Subcutaneous abdominal adipose tissue (tissue), 5 donors: ENCODE results near the gene SH2D4B.
A peak's percentile ranks its signal among the peaks of the same experiment; 100 is the strongest.
"Not testable (repeated sequence)": the region's sequence is repeated elsewhere in the genome, so short reads cannot be mapped to it uniquely, and the experiment has no call there.

Experiments
- H3K27ac ChIP-seq: one replicate; pipeline ENCODE4 v1.7.0; 2013; ENCODE audit warnings: low read depth, mild to moderate bottlenecking, inconsistent platforms, low read length, moderate library complexity
- H3K27me3 ChIP-seq, 5 donors: one replicate each; pipeline ENCODE4 v1.7.0; 2013; ENCODE audit warnings: low read length in 5 of 5, inconsistent platforms in 1 of 5; ENCODE audit not compliant: control insufficient read depth in 5 of 5, insufficient read depth in 4 of 5
- H3K36me3 ChIP-seq, 5 donors: one replicate each; pipeline ENCODE4 v1.7.0; 2013; ENCODE audit warnings: low read length in 5 of 5; ENCODE audit not compliant: control insufficient read depth in 5 of 5, insufficient read depth in 5 of 5
- H3K4me1 ChIP-seq, 5 donors: one replicate each; pipeline ENCODE4 v1.7.0; 2013; ENCODE audit warnings: low read length in 5 of 5, mild to moderate bottlenecking in 3 of 5, moderate library complexity in 1 of 5; ENCODE audit not compliant: control insufficient read depth in 5 of 5, insufficient read depth in 5 of 5
- H3K4me3 ChIP-seq, 5 donors: one replicate each; pipeline ENCODE4 v1.7.0; 2013; ENCODE audit warnings: low read length in 5 of 5, low read depth in 1 of 5
- H3K9ac ChIP-seq, 5 donors: one replicate each; pipeline ENCODE4 v1.7.0; 2013; ENCODE audit warnings: low read length in 5 of 5, mild to moderate bottlenecking in 4 of 5, moderate library complexity in 3 of 5
- H3K9me3 ChIP-seq, 5 donors: one replicate each; pipeline ENCODE4 v1.7.0; 2013; ENCODE audit warnings: low read length in 5 of 5; ENCODE audit not compliant: control insufficient read depth in 5 of 5
- donor health status: healthy.
- donor health status: healthy.
- donor health status: healthy.
- donor health status: healthy.
- donor health status: healthy.

SH2D4B gene

DNA sequence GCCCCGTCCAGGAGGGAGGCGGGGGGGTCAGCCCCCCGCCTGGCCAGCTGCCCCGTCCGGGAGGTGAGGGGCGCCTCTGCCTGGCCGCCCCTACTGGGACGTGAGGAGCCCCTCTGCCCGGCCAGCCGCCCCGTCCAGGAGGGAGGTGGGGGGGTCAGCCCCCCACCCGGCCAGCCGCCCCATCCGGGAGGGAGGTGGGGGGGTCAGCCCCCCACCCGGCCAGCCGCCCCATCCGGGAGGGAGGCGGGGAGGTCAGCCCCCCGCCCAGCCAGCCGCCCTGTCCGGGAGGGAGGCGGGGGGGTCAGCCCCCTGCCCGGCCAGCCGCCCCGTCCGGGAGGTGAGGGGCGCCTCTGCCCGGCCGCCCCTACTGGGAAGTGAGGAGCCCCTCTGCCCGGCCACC lies 3.1 kb upstream of the SH2D4B start:
- H3K4me3 ChIP-seq, H3K36me3 ChIP-seq, H3K9me3 ChIP-seq, H3K27ac ChIP-seq, H3K27me3 ChIP-seq, H3K9ac ChIP-seq: not testable (repeated sequence)
- H3K4me1 ChIP-seq = peaks cover 4 to 41% (median 20%) of the 10 kb centered on the region in 5 donors

DNA sequence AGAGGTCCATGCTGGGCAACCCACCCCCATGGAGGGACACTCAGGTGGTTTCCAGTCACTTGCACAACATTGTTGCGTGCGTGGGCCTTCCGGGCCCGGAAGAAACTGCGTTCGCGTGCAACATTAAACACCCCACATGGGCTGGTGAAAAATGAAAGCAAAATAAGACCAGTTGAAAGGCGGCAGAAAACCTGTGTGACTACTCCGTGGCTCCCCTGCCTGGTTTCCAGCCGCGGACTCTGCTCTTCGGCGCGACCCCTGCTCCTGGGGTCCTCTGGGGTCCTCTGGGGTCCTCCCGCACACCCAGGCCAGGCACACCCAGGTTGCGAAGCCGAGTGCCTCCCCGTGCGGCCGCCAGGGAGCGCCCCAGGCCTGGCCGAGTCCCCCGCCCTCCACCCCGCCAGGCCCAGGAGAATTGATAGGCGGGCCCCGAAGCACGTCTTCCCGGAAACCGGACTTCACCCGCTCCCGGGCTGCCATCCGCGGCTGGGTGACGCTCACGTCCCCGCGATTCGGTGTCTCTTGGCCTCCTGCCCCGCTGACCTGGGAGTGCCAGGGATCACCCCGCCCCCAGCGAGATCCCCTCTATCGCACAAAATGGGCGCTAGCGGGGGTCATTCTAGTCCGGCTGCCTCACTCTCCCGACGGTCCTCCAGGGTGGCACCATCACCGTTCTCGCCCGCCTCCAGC lies 1.9 kb upstream of the SH2D4B start:
- Histone ChIP-seq H3K4me3 (peak overlapping the region; percentile 41 to 71 (median 63)), H3K27me3 (no peaks in the 10 kb centered on the region), H3K4me1 (peaks cover 2 to 38% (median 22%) of the 10 kb centered on the region in 5 donors), H3K9ac (peak overlapping the region; percentile 3 to 76 (median 50)), H3K9me3 (no peaks in the 10 kb centered on the region), H3K27ac (peak overlapping the region; percentile 57), H3K36me3 (no peaks in the 10 kb centered on the region)

DNA sequence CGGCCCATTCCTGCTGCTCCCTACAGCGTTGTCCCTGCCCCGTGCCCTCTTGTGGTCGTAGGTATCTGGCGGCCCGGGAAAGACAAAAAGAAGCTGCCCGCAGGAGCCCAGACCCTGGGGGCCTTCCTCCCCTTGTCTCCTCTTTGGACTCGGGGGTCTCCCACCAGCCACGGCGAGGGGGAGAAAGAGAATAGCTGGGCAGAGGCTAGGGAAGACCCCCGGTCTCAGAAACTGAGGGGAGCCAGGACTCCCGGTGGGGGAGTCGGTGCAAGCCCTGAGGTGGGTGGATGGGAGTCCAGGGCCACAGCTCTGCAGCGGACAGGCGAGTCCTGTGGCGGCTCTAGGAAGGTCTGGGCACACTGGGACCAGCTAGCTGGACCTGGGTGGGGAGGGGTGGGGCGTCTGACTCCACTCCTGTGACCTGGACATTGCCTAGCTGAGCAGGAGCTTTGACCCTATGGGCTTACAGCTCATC lies 1.3 kb upstream of the SH2D4B start:
- Histone ChIP-seq H3K36me3 (no peaks in the 10 kb centered on the region), H3K9me3 (no peaks in the 10 kb centered on the region), H3K4me1 (peaks cover 2 to 37% (median 22%) of the 10 kb centered on the region in 5 donors), H3K4me3 (peak overlapping the region in 4 of 5 donors; percentile 41 to 71 (median 62)), H3K9ac (peak overlapping the region in 3 of 5 donors; percentile 37 to 76 (median 50)), H3K27me3 (no peaks in the 10 kb centered on the region), H3K27ac (peak overlapping the region; percentile 57)

DNA sequence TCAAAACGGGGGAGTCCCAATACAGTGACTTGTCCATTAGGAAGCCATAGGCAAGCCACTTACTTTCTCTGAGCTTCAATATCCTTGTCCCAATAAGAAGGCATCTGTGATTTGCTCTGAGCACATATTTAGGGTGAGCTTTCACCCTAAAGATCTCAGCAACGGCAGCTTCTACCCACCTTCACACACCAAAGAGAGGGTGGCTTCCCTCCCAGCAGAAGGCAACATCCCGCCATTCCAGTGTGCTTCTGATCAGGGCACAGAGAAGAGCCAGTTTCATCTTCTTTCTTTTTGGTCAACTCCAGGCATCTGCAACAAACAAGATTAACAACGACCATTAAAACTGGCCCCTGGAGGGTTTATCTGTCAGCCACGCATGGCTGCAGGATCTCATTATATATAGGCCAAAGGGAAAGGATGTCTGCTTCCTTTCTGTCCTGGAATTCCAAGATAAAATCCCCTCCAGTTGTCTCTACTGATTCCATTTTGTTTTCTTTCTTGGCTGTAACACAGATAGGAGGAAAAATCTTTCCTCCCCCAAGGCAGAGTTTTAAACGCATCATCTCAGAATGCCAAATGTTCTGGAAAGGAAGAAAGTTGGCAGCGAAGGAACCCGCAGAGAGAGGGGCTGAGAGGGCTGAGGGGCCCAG lies 491 bp upstream of the SH2D4B start:
- H3K9ac ChIP-seq = no peak overlapping the region
- H3K36me3 ChIP-seq = no peaks in the 10 kb centered on the region
- peaks cover 2 to 45% (median 22%) of the 10 kb centered on the region in 5 donors for H3K4me1 ChIP-seq
- H3K9me3 ChIP-seq = no peaks in the 10 kb centered on the region
- peak overlapping the region; percentile 9 for H3K27ac ChIP-seq
- no peak overlapping the region for H3K4me3 ChIP-seq
- peaks cover 0 to 3% (median 0%) of the 10 kb centered on the region in 5 donors for H3K27me3 ChIP-seq

DNA sequence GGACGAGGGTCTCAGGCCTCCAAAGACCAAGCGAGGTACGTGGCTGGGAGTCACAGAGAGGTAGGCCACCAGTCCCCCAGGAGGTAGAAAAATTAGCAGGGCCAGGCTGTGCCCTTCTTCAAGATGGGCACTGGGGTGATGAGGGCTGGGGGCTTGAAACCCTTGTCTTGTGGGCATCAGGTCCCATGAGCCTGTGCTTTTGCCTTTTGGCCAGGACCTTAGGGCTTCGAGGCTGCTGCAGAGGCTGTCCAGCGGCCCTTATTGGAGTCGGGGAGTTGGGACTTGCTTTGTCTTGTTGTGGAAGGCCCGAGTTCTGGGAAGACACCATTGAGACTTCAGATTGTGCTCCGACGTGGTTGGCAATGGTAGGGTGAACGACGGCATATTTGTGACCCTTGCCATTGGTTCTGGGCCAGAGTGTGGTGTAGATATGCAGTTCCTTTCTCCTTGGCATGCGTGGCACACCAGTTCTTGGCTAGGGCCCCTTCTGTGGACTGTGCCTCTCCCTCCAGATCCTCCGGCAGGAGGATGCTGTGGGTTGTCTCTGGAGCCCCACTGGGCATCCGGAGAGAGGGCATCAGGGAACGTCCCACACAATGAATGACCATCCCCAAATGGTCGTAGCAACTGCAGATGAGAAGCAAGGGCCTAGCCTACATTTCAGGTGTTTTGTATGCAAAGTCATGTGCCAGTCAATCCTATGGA lies 931 bp downstream of the SH2D4B start:
- H3K4me1 ChIP-seq = peaks cover 2 to 51% (median 22%) of the 10 kb centered on the region in 5 donors
- no peak overlapping the region for H3K9ac ChIP-seq
- H3K36me3 ChIP-seq = no peaks in the 10 kb centered on the region
- H3K27ac ChIP-seq = no peak overlapping the region
- H3K9me3 ChIP-seq = no peaks in the 10 kb centered on the region
- H3K4me3 ChIP-seq = no peak overlapping the region
- H3K27me3 ChIP-seq = peaks cover 0 to 3% (median 0%) of the 10 kb centered on the region in 5 donors

DNA sequence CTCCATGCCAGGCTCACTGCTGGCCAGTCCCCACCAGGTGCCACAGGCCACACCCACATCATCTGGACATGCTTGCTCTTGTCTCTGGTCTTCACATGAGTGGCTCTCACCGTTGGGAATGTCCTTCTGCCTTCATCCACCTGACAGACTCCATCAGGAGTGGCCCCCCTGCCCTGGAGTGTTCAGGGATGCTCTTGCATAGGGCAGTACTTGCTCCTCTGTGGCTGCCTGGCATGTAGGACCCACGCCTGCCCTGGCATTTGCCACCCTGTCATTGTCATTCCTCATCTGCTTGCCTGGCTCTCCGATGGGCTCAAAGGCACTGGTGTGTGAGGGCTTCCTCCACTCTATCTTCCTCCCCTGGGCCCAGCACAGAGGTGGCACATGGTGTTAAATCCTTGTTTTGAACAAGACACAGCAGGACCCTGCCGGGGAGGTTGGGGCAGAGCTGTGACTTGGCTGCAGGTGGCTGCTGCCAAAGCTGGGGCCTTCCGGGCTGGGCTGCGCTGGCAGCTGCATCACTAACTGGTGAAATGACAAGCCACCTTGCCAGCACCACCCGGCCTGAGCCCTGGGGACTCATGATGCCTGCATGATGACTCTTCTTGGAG lies 1.8 kb downstream of the SH2D4B start:
- no peak overlapping the region for H3K27ac ChIP-seq

DNA sequence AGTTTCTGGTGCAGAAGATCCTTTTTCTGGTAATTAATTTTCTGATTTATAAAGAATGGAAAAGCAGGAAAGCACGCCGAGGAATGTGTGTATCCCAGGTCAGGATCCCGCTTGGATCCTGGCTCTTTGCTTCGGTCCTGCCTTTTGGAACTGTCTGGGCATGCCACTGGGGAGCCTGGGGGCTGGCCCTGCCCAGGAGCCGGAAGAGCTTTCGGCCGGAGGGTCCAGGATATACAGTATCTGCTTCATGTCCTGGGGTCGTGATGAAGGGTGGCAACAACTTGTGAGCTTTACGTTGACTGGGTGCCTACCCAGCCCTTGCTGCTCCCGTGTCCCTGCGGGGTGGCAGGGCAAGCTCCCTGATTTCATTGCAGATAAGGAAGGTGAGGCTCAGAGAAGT lies 2.4 kb downstream of the SH2D4B start:
- Histone ChIP-seq H3K27me3 (peaks cover 0 to 3% (median 0%) of the 10 kb centered on the region in 5 donors), H3K27ac (peak overlapping the region; percentile 61), H3K4me3 (peak overlapping the region in 1 of 5 donors; percentile 42), H3K36me3 (no peaks in the 10 kb centered on the region), H3K9ac (peak overlapping the region in 2 of 5 donors; percentile 4 to 50), H3K9me3 (no peaks in the 10 kb centered on the region), H3K4me1 (peaks cover 2 to 51% (median 22%) of the 10 kb centered on the region in 5 donors)

More for the DNA sequence above, 1.8 kb downstream of the SH2D4B start:
- Histone ChIP-seq H3K27me3 (peaks cover 0 to 3% (median 0%) of the 10 kb centered on the region in 5 donors), H3K4me1 (peaks cover 2 to 51% (median 22%) of the 10 kb centered on the region in 5 donors), H3K9ac (peak overlapping the region in 1 of 5 donors; percentile 4), H3K9me3 (no peaks in the 10 kb centered on the region), H3K4me3 (no peak overlapping the region), H3K36me3 (no peaks in the 10 kb centered on the region)

DNA sequence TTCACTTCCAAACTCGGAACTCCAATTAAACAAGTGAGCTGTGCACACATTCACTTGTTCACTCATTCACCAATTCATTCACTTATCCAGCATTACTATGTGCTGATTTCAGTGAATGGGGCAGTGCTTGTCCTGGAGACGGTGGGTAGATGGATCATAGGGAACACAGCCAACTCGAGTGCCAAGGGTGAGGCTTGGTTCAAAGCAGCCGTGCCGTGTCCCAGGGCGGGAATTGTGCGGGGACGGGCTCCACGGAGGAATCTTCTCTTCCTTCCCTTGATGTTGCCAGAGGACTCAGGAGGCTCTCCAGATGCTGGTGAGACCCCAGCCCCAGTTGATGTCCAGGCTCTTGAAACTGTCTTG lies 2.9 kb downstream of the SH2D4B start:
- H3K4me3 ChIP-seq = peak overlapping the region in 2 of 5 donors; percentile 34 to 42
- peak overlapping the region; percentile 61 for H3K27ac ChIP-seq
- peaks cover 2 to 48% (median 19%) of the 10 kb centered on the region in 5 donors for H3K4me1 ChIP-seq
- H3K9me3 ChIP-seq = no peaks in the 10 kb centered on the region
- peak overlapping the region in 1 of 5 donors; percentile 50 for H3K9ac ChIP-seq
- no peaks in the 10 kb centered on the region for H3K36me3 ChIP-seq
- peaks cover 0 to 3% (median 0%) of the 10 kb centered on the region in 5 donors for H3K27me3 ChIP-seq

DNA sequence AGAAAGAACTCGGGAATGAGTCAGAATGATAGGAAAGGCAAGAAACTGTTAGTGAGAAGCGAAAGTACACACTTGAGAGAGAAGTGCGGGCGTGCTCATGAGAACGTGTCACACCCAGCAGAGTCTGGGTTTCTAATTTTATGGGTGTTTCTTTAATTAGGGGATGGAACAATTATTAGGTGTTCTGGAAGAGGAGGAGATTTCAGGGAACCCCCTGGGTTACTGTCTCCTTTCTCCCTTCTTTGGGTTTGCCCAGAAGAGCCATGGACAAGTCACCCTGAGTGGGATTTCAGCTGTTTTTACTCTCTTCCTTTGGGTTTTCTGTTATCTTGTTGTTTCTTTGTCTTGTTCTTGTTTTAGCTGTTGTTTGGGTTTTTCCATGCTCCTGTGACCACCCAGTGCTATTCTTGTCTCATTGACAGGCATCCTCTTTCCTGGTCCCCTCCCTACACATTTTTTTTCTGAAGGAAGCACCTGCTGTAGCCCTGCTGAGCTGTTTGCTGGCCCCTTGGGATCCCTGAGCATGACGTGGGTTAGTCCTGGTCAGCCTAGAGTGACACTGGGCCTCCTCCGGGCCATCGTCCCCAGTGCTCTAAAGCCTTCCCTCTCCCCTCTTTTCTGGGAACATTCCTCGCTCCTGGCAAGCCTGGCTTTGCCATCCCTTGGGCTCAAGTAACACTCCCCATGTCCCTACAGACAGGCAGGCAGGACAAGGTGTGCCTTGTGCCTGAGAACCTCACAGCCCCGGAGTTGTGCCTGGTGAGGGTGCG lies 3.5 kb downstream of the SH2D4B start:
- Histone ChIP-seq H3K9ac (peak overlapping the region in 1 of 5 donors; percentile 62), H3K36me3 (no peaks in the 10 kb centered on the region), H3K27me3 (peaks cover 0 to 3% (median 0%) of the 10 kb centered on the region in 5 donors), H3K9me3 (no peaks in the 10 kb centered on the region), H3K27ac (peak overlapping the region; percentile 61), H3K4me3 (peak overlapping the region in 2 of 5 donors; percentile 34 to 42), H3K4me1 (peaks cover 0 to 46% (median 14%) of the 10 kb centered on the region in 5 donors)
